Tibial nerve (tissue), 4 donors: ENCODE results near the gene SLC30A2. TPM values are rescaled to one million over a fixed set of nuclear protein-coding genes. Genes with fewer than 3 reads are reported as not detected.

Experiments used
- DNase-seq, 2 donors: peaks; one replicate each; pipeline ENCODE4 v3.0.0-alpha.2; 2019; ENCODE audit warnings: low spot score in 2 of 2
- H3K27ac ChIP-seq, 4 donors: fragments of 200-600 bp; sonication (generic) in 3 of 4; one replicate each; pipeline ENCODE4 v1.5.1; 2017 to 2019; ENCODE audit warnings: mild to moderate bottlenecking in 1 of 4
- H3K27me3 ChIP-seq, 2 donors: fragments of 200-600 bp; sonication (generic) in 1 of 2; one replicate each; pipeline versions ENCODE4 v1.5.1 to v1.6.0; 2017 to 2019
- H3K36me3 ChIP-seq, 3 donors: fragments of 200-600 bp; sonication (generic); one replicate each; pipeline ENCODE4 v1.5.1; 2018 to 2019
- H3K4me1 ChIP-seq, 4 donors: fragments of 200-600 bp; sonication (generic) in 3 of 4; one replicate each; pipeline ENCODE4 v1.5.1; 2017 to 2019
- H3K4me3 ChIP-seq, 4 donors: fragments of 200-600 bp; sonication (generic) in 3 of 4; one replicate each; pipeline ENCODE4 v1.5.1; 2017 to 2019; ENCODE audit warnings: mild to moderate bottlenecking in 1 of 4, moderate library complexity in 1 of 4
- H3K9me3 ChIP-seq, 4 donors: fragments of 200-600 bp; sonication (generic) in 3 of 4; one replicate each; pipeline ENCODE4 v1.5.1; 2017 to 2019
- CTCF ChIP-seq, 5 experiments: fragments of 200-600 bp in 3 of 5; fragments of 450-650 bp in 2 of 5; sonication (generic) in 3 of 5; IDR thresholded peaks; one replicate each; pipeline ENCODE4 v1.5.1; 2016 to 2019; ENCODE audit warnings: antibody characterized with exemption in 5 of 5, mild to moderate bottlenecking in 3 of 5, moderate library complexity in 2 of 5
- EP300 ChIP-seq, 2 donors: sonication (generic); formaldehyde crosslinking; IDR thresholded peaks; one replicate each; pipeline ENCODE4 v1.6.1; 2017; ENCODE audit warnings: antibody characterized with exemption in 2 of 2, mild to moderate bottlenecking in 1 of 2
- POLR2A ChIP-seq, 2 donors: fragments of 450-650 bp; IDR thresholded peaks; one replicate each; pipeline ENCODE4 v1.6.1; 2017; ENCODE audit warnings: antibody characterized with exemption in 2 of 2, mild to moderate bottlenecking in 2 of 2, moderate library complexity in 2 of 2
- WGBS, 2 donors: methylation state at CpG; one replicate each; pipeline ENCODE4 v1.1.5; 2018; 5-methylcytosine and 5-hydroxymethylcytosine counted together
- total RNA-seq, 4 donors: library from RNA; depleted of rRNA; stranded (reverse); fragments of >200 nt; gene quantifications; one replicate each; pipeline ENCODE4 v1.1.0, GENCODE V29; 2016

Gene SLC30A2
- total RNA-seq, 4 donors from 2014 or later, result not detected

GRCh38 chr1:26023009-26023408, 22.9 kb downstream of the SLC30A2 start:
- peak overlapping the region; percentile 55 to 87 (median 65) for H3K27ac ChIP-seq
- no peak for TF ChIP-seq EP300 (IDR thresholded peaks at IDR 0.05)
- TF ChIP-seq CTCF (IDR thresholded peaks at IDR 0.05), result no peak
- TF ChIP-seq POLR2A (IDR thresholded peaks at IDR 0.05), result no peak
- H3K4me3 ChIP-seq, result peak overlapping the region; percentile 8 to 49 (median 33)
- no peaks in the 10 kb centered on the region for H3K27me3 ChIP-seq
- H3K36me3 ChIP-seq, result no peaks in the 10 kb centered on the region
- WGBS, 2 donors, result 54 to 59% methylated on average over 12 to 13 of the region's 13 CpGs
- peaks cover 0 to 63% (median 10%) of the 10 kb centered on the region in 4 donors for H3K4me1 ChIP-seq
- no peak for DNase-seq
- H3K9me3 ChIP-seq, result no peaks in the 10 kb centered on the region

GRCh38 chr1:26022404-26022779, 23.5 kb downstream of the SLC30A2 start:
- Histone ChIP-seq H3K27me3 (no peaks in the 10 kb centered on the region), H3K4me1 (peaks cover 0 to 59% (median 10%) of the 10 kb centered on the region in 4 donors), H3K27ac (peak overlapping the region; percentile 55 to 87 (median 65)), H3K4me3 (peak overlapping the region in 3 of 4 donors; percentile 30 to 49 (median 36)), H3K36me3 (no peaks in the 10 kb centered on the region), H3K9me3 (no peaks in the 10 kb centered on the region)
- no peak for DNase-seq
- 29 to 75% methylated on average over 4 to 5 of the region's 8 CpGs for WGBS, 2 donors
- no peak for TF ChIP-seq POLR2A (IDR thresholded peaks at IDR 0.05)
- no peak for TF ChIP-seq CTCF (IDR thresholded peaks at IDR 0.05)
- TF ChIP-seq EP300 (IDR thresholded peaks at IDR 0.05), result no peak

- TF ChIP-seq EP300 (IDR thresholded peaks at IDR 0.05), result peak in 1 of 2 donors; percentile 81
- peak; percentile 24 to 64 for TF ChIP-seq POLR2A (IDR thresholded peaks at IDR 0.05)
- no peak for TF ChIP-seq CTCF (IDR thresholded peaks at IDR 0.05)
- Histone ChIP-seq H3K4me3 (peak within 1 kb of the TSS; percentile 30 to 49 (median 39)), H3K27me3 (no peaks in the 10 kb centered on the region), H3K27ac (peak within 1 kb of the TSS; percentile 55 to 87 (median 65)), H3K36me3 (no peaks in the 10 kb centered on the region), H3K9me3 (no peaks in the 10 kb centered on the region), H3K4me1 (peaks cover 0 to 63% (median 10%) of the 10 kb centered on the region in 4 donors)
- WGBS, 2 donors, result 6 to 24% methylated on average over 10 to 14 of the region's 15 CpGs
- DNase-seq, result no peak
Measured at GRCh38 chr1:26021647-26022403, 24.1 kb downstream of the SLC30A2 start, which contains the start of gene EXTL1. TSS of gene EXTL1 (plus strand) at chr1:26021775. CDS start at chr1:26022647, 872 bp downstream.

GRCh38 chr1:26020941-26021646, 24.8 kb downstream of the SLC30A2 start:
- H3K36me3 ChIP-seq, result no peaks in the 10 kb centered on the region
- WGBS, 2 donors, result 55% methylated on average over 6 of the region's 6 CpGs
- no peak for DNase-seq
- H3K4me1 ChIP-seq, result peaks cover 0 to 58% (median 10%) of the 10 kb centered on the region in 4 donors
- no peaks in the 10 kb centered on the region for H3K27me3 ChIP-seq
- TF ChIP-seq CTCF (IDR thresholded peaks at IDR 0.05) (no peak), EP300 (IDR thresholded peaks at IDR 0.05) (no peak), POLR2A (IDR thresholded peaks at IDR 0.05) (no peak)
- no peaks in the 10 kb centered on the region for H3K9me3 ChIP-seq
- peak overlapping the region in 3 of 4 donors; percentile 30 to 49 (median 42) for H3K4me3 ChIP-seq
- peak overlapping the region; percentile 55 to 87 (median 65) for H3K27ac ChIP-seq
